NCI-H2029 (cell line): ENCODE measurements around the gene CMIP.

Experiments used
- DNase-seq: peaks from one replicate; lab custom pipeline; 2025; lab: John Stamatoyannopoulos, UW

The CMIP gene

DNA sequence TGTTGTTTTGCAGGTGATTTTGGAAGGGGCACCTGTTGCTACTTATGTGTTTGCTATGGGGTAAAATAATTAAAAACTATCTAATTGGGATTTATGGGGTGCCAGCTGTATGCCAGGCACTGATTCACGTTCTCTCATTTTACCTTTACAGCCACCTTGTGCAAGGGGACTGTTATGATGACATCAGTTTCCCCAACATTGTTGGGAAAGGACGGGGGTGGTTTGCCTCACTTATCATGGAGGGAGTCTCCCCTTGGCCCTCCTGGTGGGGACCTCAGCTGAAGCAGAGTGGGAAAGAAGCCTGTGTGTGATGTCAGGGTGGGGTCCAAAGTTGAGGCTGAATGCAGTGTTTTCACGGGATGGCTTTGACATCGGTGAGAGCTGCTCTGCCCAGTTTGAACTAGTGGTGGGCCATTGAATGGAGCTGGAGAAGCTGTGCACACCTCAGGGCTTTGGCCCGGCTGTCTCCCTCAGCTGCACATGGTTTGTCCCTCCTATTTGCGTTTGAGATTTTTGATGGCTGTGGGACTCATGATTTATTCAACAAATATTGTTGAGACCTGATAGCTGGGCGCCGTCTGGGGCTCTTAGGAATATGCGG is 36.1 kb downstream of the CMIP start:
- no peak for DNase-seq

DNA sequence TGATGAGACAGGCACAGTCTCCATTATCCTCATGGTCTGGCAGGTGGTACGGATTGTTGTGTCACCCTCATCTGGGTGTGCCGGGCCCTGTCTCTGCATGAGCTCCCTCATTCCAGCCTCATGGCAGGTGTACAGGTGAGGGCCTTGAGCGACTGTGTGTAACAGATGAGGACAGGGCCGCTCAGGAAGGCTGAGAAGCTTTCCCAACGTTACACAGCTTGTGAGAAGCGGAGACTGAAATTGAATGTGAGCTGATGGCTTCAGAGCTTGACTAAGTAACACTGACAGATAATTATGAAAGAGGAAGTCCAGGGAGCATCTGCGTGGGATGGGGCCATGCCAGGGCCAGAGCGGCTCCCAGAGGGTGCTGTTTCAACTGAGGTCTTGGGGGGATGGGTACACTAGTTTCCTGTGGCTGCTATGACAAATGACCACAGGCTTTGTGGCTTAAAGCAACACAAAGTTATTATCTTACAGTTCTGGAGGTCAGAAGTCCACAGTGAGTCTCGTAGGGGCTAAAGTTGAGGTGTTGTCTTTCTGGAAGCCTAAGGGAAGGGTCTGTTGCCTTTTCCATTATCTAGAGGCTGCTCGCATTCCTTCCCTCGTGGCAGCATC is 36.7 kb downstream of the CMIP start:
- no peak for DNase-seq

DNA sequence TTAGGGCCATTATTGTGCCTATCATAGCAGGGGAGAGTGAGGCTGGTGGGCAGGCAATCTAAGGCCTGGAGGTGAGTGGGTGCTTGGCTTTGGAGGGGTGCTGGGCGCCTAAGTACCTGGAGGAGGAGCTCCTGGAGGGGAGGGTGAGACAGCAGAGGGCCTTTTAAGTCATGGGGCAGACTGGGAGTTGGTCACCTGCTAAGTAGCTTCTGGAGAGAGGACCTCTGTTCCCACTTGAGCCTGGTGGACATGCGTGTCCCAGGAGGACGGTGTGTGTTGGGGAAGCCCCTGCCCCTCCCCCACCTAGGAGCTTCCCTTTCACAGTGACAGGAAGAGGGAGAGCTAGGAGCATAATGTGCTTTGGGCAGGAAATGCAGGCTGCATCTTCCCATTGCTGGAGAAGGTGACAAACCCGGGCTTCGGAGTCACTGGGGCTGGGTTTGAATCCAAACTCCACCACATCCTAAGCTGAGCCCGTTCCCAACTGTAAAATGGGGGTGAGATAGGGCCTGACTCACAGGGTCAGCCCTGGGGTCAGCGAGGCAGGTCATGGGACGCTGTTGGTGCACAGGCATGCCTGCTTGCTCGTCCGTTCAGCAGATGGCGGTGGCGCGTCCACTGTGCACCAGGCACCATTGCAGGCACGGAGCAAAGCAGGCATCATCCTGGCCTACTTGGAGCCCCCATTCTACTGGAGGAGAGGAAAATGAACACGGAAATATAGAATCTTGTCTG is 37.9 kb downstream of the CMIP start:
- DNase-seq = no peak

DNA sequence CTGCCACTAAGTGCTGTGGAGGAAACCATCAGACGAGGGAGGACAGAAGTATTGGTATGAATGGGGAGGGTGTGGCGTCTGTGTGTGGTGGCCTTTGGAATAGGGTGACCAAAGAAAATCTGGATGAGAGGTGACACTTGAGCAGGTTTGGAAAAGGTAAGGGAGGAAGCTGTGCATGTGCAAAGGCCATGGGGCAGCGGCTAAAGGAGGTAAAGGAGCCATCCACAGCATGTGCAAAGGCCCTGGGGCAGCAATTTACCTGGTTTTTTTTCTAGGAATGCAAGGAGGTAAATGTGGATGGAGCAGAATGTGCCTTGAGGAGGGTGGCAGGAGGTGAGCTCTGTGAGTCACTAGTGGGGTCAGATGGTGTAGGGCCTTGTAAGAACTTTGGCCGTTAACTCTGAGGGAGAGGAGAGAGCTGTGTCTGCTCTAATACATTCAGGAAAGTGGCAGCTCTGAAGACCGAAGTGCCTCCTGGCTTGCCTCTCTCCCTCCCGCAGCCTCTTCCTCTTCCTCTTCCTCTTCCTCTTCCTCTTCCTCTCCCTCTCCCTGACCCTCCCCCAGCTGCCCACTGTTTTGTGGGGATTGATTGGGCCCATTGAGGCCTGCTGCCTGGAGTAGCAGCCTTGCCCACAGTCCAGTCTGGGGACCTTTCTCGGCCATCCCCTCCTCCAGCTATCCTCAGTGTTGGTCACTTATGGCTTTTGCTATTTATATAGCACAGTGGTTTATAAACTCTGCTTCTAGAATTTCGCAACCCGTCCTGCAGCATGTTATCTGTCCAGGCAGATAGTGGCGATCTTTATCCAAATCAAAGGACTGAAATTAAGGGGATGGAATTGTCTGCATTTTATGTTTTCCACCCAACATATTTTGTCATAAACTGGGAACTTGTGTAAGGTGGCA is 38.7 kb downstream of the CMIP start:
- no peak for DNase-seq

GRCh38 chr16:81483970-81484595 is 39.5 kb downstream of the CMIP start:
- DNase-seq = no peak

DNA sequence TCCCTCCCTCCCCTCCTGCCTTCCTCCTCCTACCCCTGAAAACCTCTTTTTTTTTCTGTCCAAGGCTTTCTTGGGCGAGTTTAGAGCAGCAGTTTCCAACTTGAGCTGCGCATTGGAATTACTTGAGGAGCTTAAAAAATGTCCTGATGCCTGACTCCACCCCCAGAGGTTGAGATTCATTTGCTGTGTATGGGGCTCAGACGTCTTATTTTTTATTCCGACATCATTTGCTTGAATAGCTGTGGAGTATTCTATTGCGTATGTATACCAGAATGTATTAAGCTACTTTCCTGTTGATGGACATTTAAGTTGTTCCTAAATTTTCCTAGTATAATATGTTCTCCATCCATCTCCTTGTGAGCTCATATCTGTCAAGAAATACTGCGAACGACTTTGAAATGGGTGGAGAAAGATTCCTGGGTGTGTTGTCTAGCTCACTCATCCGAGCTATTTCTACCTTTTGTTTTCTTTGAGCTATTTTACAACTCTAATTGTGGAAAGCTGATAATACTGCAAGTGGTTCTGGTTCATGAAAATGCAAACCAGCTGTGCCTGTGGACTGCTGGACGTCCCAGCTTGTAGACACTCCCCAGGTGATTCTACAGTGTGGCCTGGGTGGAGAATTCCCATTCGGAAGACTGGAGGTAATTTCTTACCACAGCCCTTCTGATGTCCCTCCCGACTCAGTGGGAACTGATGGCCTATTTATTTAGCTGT is 40.5 kb downstream of the CMIP start:
- no peak for DNase-seq

- DNase-seq = no peak
Measured at GRCh38 chr16:81485824-81486539, 41.4 kb downstream of the CMIP start.

- no peak for DNase-seq
Measured at GRCh38 chr16:81486540-81487061, 42.0 kb downstream of the CMIP start.

DNA sequence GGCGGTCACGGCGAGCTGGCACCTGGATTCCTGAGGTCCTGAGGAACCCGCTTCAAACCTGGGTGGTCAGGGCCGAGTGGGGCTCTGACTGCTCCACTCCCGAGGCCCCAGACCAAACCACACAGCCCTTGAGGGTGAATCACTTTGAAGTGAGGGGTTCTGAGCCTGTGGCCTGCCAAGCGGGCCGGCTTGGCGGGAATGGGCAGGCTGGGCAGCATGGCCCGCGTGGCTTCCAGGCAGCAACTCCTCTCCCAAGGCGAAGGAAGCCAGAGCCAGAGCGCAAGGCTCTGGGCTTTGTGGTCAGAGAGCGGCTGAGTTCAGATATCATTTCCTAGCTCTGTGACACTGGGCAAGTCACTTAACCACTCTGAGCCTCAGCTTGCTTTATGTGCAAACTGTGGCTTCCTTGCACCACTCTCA is 42.7 kb downstream of the CMIP start:
- DNase-seq = no peak

- DNase-seq = no peak
Measured at GRCh38 chr16:81488687-81489411, 44.2 kb downstream of the CMIP start.

DNA sequence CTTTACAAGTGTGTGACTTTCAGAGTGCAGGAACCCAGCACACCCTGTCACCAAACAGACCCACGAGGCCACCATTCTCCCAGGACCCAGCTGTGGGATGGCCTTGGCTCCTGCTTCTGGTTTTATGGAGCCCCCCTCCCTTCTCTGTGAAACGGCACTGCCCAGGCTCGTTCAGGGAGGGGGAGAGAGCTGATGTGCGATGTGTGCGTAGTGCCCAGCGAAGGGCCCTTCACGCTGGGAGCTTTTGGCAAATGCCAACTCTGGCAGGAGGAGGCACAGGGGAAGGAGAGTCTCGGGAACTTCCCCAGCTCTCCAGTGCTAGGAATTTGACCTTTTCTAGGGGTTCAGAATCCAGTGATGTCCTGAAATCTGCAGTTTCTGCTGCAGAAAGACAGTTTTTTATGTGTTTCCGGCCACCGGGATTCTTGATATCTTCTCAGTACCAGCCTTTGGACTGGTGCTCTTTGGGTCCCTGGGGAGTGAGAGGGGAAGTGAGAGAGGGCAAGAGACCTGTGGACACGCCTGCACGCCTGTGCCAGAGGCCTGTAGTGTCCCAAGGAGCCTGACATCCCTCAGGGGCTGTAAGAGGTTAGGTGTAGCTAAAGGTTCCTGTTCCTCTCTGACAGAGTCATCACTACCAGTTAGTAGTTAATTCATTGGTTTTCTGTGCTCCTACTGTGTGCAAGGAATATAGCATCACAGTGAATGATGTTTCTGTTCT is 45.1 kb downstream of the CMIP start:
- DNase-seq = no peak

DNA sequence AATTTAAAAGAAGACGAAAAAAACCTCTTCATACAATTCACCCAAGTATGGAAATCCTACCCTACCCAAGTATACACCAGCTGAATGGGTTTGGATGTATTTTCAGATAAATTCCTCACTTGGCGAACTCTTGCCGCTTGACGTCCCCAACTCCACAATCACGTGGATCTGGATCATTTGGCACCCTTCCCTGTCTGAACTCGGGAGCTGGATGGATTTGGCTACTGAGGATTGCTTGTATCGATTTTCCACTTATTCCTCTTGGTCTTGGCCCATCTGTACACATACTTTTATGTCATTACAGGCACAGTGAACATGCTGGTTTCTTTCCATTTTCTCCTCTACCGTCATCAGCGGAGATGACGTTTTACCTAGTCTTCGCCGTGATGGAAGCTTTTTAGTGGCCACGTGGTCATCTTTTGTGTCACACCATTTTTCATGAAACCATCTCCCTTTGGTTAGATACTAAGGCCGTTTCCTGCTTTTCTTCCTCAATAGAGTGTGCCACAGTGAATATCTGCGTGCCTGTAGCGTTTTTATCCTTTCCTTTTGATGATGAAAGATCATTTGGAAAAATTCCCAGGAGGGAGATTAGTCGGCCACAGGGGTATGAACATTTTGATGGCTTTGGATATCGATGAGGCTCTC is 47.1 kb downstream of the CMIP start:
- DNase-seq = no peak

GRCh38 chr16:81492311-81492761 is 47.7 kb downstream of the CMIP start:
- DNase-seq = no peak

DNA sequence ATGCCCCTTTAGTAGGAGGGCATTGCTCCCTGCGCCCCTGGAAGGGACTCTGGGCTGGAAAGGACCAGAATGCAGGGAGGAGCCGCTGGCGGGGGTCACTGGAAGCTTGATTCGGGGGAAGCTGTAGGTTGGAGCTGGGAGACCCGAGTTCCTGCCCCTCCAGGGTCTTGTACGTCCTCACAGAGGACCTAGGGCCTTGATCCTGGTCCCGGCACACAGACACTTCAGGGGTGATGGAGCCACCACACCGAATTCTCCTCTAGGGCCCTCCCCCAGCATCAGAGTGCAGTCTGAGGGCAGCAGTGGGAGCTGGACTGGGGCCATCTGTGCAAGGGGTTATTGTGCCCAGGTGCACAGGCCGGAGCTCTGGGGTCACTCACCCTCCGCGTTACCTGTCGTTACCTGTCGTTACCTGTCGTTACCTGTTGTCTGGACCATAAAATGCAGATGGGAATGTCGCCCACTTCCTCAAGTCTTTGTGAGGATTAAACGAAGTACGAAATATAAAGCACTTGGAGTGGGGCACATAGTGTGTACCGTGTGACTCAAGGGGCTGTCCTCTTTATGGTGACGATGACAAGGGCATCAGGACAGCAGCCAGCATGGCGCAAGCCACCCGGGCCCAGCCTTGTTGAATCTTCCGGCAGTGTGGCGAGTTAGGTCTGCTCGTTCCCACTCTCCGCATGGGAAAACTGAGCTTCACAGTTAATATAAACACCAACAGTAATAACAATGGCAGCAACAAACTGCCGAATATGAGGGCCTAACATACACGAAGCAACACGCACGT is 48.6 kb downstream of the CMIP start:
- DNase-seq = no peak

DNA sequence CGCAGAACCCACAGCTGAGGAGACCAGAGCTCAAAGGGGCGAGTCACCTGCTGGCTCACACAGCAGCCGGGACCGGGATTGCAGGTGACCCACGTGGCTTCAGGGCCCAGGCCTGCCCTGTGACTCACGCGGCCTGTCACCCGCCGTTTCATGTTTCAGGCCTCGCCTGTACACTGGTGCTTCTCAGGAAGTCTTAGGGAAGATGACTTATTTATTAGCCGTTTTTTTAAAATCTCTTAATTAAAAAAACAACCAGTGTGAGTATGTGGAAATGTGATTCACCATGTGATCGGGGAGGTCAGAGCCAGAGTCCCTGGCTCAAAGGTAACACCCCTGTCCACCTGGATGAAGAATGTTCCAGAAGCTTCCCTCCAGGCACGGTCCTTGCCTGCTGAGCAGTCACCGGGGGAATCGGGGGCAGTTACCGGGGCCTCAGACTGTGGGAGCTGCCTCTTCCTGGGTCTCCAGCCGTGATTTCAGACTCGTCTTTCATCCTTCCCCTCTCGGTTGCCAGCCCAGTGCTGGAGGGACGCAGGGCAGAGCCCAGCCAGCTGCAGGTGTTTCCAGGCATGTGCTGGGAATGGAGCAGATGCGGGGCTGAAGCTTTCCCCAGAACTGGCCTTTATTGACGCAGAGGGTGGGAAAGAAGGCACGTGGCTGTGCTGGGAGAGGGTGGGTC is 49.3 kb downstream of the CMIP start:
- DNase-seq = no peak

GRCh38 chr16:81494434-81494806 is 49.8 kb downstream of the CMIP start:
- DNase-seq = no peak

DNA sequence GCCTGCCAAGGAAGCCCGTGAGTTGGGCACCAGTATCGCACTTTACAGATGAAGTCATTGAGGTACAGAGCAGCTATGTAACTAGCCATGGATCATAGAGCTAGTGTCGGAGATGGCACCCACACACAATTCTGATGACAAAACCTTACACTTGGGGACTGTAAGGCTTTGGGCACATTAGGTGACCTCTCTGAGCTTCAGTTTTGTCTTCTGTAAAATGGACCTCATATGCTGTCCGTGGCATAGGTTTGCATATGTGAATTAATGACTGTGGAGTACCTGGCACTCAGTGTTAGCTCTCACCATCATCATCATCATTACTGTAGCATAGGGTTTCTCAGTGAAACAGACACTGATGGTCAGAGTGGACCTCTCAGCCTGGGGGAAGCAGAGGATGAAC is 50.3 kb downstream of the CMIP start:
- no peak for DNase-seq
